Parathyroid adenoma (tissue), 2 donors: Measurements from ENCODE around the gene VEPH1.

ENCODE experiments used
- H2AFZ ChIP-seq: fragments of 300-600 bp; sonication (generic); one replicate; pipeline ENCODE4 v1.7.0; 2017; ENCODE audit warnings: antibody characterized with exemption, mild to moderate bottlenecking
- H3K27ac ChIP-seq: fragments of 300-600 bp; sonication (generic); one replicate; pipeline ENCODE4 v1.7.0; 2017
- H3K27me3 ChIP-seq: fragments of 300-600 bp; sonication (generic); one replicate; pipeline ENCODE4 v1.7.0; 2017; ENCODE audit warnings: low read length; ENCODE audit not compliant: control insufficient read depth, insufficient read depth
- H3K36me3 ChIP-seq: fragments of 300-600 bp; sonication (generic); one replicate; pipeline ENCODE4 v1.7.0; 2017; ENCODE audit warnings: low read length; ENCODE audit not compliant: control insufficient read depth, insufficient read depth
- H3K4me1 ChIP-seq: fragments of 300-600 bp; sonication (generic); one replicate; pipeline ENCODE4 v1.7.0; 2017; ENCODE audit warnings: control low read depth
- H3K4me2 ChIP-seq: fragments of 300-600 bp; sonication (generic); one replicate; pipeline ENCODE4 v1.7.0; 2017; ENCODE audit warnings: low read length
- H3K4me3 ChIP-seq: fragments of 300-600 bp; sonication (generic); one replicate; pipeline ENCODE4 v1.7.0; 2017; ENCODE audit warnings: low read depth, low read length
- H3K79me2 ChIP-seq: fragments of 300-600 bp; sonication (generic); one replicate; pipeline ENCODE4 v1.7.0; 2017; ENCODE audit warnings: control low read depth
- H3K9ac ChIP-seq: fragments of 300-600 bp; sonication (generic); one replicate; pipeline ENCODE4 v1.7.0; 2017; ENCODE audit warnings: mild to moderate bottlenecking
- H3K9me3 ChIP-seq: fragments of 300-600 bp; sonication (generic); one replicate; pipeline ENCODE4 v1.7.0; 2017; ENCODE audit warnings: low read length; ENCODE audit not compliant: control insufficient read depth
- TF ChIP-seq, protein P1 (sequence below): fragments of 300-600 bp; sonication (generic); IDR thresholded peaks from one replicate; pipeline ENCODE4 v1.7.0; 2017; ENCODE audit warnings: antibody characterized with exemption, mild to moderate bottlenecking
- donor health status: primary hyperparathyroidism.

The VEPH1 gene

DNA sequence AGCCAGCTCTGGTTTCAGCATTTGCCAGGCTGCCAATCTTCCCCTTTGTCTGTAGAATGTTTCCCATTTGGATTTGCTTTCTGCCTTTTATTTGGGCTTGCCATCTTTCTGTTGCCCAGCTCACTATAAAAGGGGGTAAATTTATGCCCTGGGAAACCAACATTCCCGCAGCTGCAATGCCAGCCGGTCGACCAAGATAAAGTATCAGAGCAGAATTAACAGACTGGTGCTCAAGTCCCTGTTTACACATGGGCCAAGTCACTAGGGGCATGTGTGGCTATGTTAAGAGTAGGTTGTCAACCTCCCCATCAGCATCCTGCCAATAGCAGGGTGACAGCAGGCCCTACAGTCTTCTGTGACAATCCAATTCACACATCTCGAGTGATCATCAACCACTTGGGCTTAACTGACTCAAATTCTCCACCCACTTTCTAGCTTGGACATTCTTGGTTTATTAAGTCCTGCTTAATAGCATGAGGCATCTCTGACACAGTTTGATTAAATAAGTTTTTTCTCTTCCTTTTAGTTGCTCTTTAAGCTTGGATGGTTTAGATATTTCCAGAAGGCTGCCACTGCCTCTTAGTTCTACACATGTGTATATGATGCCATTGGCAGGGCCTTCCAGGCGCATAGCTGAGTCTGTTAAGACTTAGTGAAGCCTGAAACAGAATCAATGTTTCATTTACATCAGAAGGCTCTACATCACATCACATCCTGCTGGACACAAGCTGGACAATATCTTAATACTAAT is 24.1 kb upstream of the VEPH1 start:
- H3K9me3 ChIP-seq = no peaks in the 10 kb centered on the region
- no peaks in the 10 kb centered on the region for H3K36me3 ChIP-seq
- no peak overlapping the region for H3K4me3 ChIP-seq
- peak overlapping the region; percentile 22 for H2AFZ ChIP-seq
- no peaks in the 10 kb centered on the region for H3K4me1 ChIP-seq
- TF ChIP-seq, protein P1, sequence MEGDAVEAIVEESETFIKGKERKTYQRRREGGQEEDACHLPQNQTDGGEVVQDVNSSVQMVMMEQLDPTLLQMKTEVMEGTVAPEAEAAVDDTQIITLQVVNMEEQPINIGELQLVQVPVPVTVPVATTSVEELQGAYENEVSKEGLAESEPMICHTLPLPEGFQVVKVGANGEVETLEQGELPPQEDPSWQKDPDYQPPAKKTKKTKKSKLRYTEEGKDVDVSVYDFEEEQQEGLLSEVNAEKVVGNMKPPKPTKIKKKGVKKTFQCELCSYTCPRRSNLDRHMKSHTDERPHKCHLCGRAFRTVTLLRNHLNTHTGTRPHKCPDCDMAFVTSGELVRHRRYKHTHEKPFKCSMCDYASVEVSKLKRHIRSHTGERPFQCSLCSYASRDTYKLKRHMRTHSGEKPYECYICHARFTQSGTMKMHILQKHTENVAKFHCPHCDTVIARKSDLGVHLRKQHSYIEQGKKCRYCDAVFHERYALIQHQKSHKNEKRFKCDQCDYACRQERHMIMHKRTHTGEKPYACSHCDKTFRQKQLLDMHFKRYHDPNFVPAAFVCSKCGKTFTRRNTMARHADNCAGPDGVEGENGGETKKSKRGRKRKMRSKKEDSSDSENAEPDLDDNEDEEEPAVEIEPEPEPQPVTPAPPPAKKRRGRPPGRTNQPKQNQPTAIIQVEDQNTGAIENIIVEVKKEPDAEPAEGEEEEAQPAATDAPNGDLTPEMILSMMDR = no peak
- H3K27ac ChIP-seq = no peak overlapping the region
- H3K4me2 ChIP-seq = no peak overlapping the region
- H3K9ac ChIP-seq = no peak overlapping the region
- H3K27me3 ChIP-seq = no peaks in the 10 kb centered on the region
- H3K79me2 ChIP-seq = no peaks in the 10 kb centered on the region

DNA sequence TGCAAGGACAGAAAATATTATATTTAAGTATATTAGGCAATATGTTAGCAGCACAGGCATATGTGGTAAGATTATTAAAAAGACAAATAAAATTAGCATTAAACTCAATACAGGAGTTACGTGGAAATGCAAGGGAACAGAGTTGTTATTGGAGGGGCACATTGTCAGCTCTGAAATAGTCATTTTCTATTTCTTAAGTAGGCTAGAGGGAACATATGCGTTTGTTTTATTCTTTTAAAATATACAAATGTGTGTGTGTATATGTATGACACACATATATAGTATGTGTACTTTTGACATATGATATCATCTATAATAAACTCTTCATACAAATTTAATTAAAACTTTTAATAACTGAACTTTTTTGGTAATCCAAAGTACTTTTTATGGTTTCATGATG is 22.8 kb upstream of the VEPH1 start:
- Histone ChIP-seq H3K36me3 (no peaks in the 10 kb centered on the region), H3K4me2 (no peak overlapping the region), H2AFZ (no peak overlapping the region), H3K4me3 (no peak overlapping the region), H3K9me3 (no peaks in the 10 kb centered on the region), H3K79me2 (no peaks in the 10 kb centered on the region), H3K27me3 (no peaks in the 10 kb centered on the region), H3K4me1 (no peaks in the 10 kb centered on the region), H3K27ac (no peak overlapping the region), H3K9ac (no peak overlapping the region)
- TF ChIP-seq, protein P1 = no peak

DNA sequence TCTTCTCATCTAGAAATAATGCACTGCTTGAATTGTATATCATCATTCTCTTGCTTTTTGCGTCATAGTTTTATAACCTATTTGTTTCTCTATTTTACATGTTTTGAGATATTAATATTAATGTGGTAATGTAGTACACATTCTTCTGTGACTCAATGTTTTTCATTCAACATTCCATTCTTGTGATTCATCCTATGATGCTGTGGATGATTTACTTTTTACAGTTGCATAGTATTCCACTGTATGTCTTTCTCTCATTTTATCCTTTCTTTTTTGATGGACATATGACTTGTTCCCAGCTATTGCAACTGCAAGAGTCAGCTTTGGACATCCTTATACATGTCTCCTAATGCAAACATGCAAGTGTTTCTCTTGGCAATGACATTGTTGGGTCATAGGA is 20.6 kb upstream of the VEPH1 start:
- Histone ChIP-seq H3K4me2 (no peak overlapping the region), H3K4me3 (no peak overlapping the region), H3K36me3 (no peaks in the 10 kb centered on the region), H3K9me3 (no peaks in the 10 kb centered on the region), H3K27me3 (no peaks in the 10 kb centered on the region), H3K27ac (no peak overlapping the region), H3K4me1 (no peaks in the 10 kb centered on the region), H3K9ac (no peak overlapping the region), H3K79me2 (no peaks in the 10 kb centered on the region), H2AFZ (no peak overlapping the region)
- TF ChIP-seq, protein P1 = no peak

DNA sequence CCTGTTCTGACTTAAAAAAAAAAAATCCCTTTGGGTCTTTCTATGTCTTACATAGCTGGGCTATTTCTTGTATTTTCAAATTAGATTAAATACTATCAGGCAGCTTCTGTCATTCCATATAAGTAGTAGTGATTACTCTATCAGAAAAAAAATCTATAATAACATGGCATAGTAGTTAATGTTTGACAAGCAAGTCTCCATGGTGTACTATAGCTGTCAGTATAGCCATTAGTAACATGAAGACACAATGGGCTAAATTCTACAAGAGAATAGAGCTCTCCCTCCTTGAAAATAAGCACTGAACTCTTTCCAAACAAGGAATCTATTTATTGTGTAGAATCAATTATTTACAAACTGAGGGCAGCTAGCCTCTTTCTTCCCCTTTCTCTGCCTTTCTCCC is 19.4 kb upstream of the VEPH1 start:
- Histone ChIP-seq H3K79me2 (no peaks in the 10 kb centered on the region), H3K4me1 (no peaks in the 10 kb centered on the region), H3K9ac (no peak overlapping the region), H3K36me3 (no peaks in the 10 kb centered on the region), H3K27me3 (no peaks in the 10 kb centered on the region), H3K27ac (no peak overlapping the region), H3K9me3 (no peaks in the 10 kb centered on the region), H3K4me3 (no peak overlapping the region), H2AFZ (no peak overlapping the region), H3K4me2 (no peak overlapping the region)
- TF ChIP-seq, protein P1 = no peak
